SK-N-SH (cell line): ENCODE results near the gene NME5. TPM values are rescaled to one million over a fixed set of nuclear protein-coding genes. Genes with fewer than 3 reads are reported as not detected.

ENCODE experiments used
- CTCF ChIA-PET: fragments of 300-600, 350-600 bp; formaldehyde crosslinking; extraction: SDS; loops from one replicate; lab custom pipeline; 2021; lab: Yijun Ruan, JAX
- POLR2A ChIA-PET: fragments of 350-600 bp; sonication (Branson Sonifier 250); formaldehyde crosslinking; extraction: SDS; loops from one replicate; lab custom pipeline; 2020; ENCODE audit warnings: antibody characterized with exemption, inconsistent platforms; lab: Yijun Ruan, JAX
- DNase-seq: peaks from one replicate; pipeline ENCODE4 v3.0.0; 2012
- H2AFZ ChIP-seq: fragments of 200-600 bp; sonication (generic); 2 replicates; pipeline ENCODE4 v1.8.1; 2016; ENCODE audit warnings: antibody characterized with exemption, mild to moderate bottlenecking, low read depth
- H3F3A ChIP-seq: fragments of 200-600 bp; sonication (generic); replicated peaks from 2 replicates; pipeline ENCODE3; 2016; ENCODE audit warnings: antibody characterized with exemption, mild to moderate bottlenecking; ENCODE audit not compliant: insufficient read depth
- H3K27ac ChIP-seq, 2 experiments: fragments of 200-500 bp in 1 of 2; fragments of 200-600 bp in 1 of 2; sonication (Bioruptor generic) in 1 of 2; sonication (generic), shearing (Covaris generic) in 1 of 2; 2 replicates each; pipeline versions ENCODE4 v1.5.1 to v1.6.1; 2014 to 2016; ENCODE audit warnings: low read depth in 2 of 2, inconsistent platforms in 1 of 2, low read length in 1 of 2, mild to moderate bottlenecking in 1 of 2, mixed read lengths in 1 of 2
- H3K27me3 ChIP-seq: fragments of 200-600 bp; sonication (generic), shearing (Covaris generic); 2 replicates; pipeline ENCODE4 v1.6.1; 2016; ENCODE audit warnings: mixed run types; ENCODE audit not compliant: insufficient read depth
- H3K36me3 ChIP-seq, 2 experiments: fragments of 200-500 bp in 1 of 2; fragments of 200-600 bp in 1 of 2; sonication (Bioruptor generic) in 1 of 2; sonication (generic) in 1 of 2; replicated peaks in 1 of 2; 2 replicates each; pipeline versions ENCODE3 to v1.5.1; 2014 to 2016; ENCODE audit warnings: low read length in 1 of 2, mild to moderate bottlenecking in 1 of 2; ENCODE audit not compliant: insufficient read depth in 2 of 2, control insufficient read depth in 1 of 2
- H3K4me1 ChIP-seq, 2 experiments: fragments of 200-500 bp in 1 of 2; fragments of 200-600 bp in 1 of 2; sonication (Bioruptor generic) in 1 of 2; sonication (generic), shearing (Covaris generic) in 1 of 2; 2 replicates each; pipeline versions ENCODE4 v1.5.1 to v1.6.1; 2014 to 2016; ENCODE audit warnings: low read depth in 1 of 2, low read length in 1 of 2, mixed run types in 1 of 2; ENCODE audit not compliant: insufficient read depth in 2 of 2, control insufficient read depth in 1 of 2
- H3K4me2 ChIP-seq: fragments of 200-600 bp; sonication (generic), shearing (Covaris generic); 2 replicates; pipeline ENCODE4 v1.6.1; 2017; ENCODE audit warnings: mixed run types
- H3K4me3 ChIP-seq, 2 experiments: fragments of 200-500 bp in 1 of 2; fragments of 200-600 bp in 1 of 2; sonication (Bioruptor generic) in 1 of 2; sonication (generic), shearing (Covaris generic) in 1 of 2; 2 replicates each; pipeline versions ENCODE4 v1.5.1 to v1.8.1; 2014 to 2016; ENCODE audit warnings: low read depth in 2 of 2, inconsistent platforms in 1 of 2, low read length in 1 of 2, mild to moderate bottlenecking in 1 of 2, mixed read lengths in 1 of 2, moderate library complexity in 1 of 2
- H3K79me2 ChIP-seq: fragments of 200-600 bp; sonication (generic); 2 replicates; pipeline ENCODE4 v1.8.1; 2017; ENCODE audit warnings: mild to moderate bottlenecking; ENCODE audit not compliant: insufficient read depth
- H3K9ac ChIP-seq: fragments of 200-600 bp; sonication (generic); 2 replicates; pipeline ENCODE4 v1.6.1; 2017; ENCODE audit warnings: mixed run types
- H3K9me2 ChIP-seq: fragments of 200-600 bp; sonication (generic); 2 replicates; pipeline ENCODE4 v1.6.1; 2017; ENCODE audit warnings: mixed run types
- H3K9me3 ChIP-seq: fragments of 200-600 bp; sonication (generic); 2 replicates; pipeline ENCODE4 v1.6.1; 2017; ENCODE audit warnings: mixed run types, mild to moderate bottlenecking, moderate library complexity
- H4K20me1 ChIP-seq: fragments of 200-600 bp; sonication (generic); 2 replicates; pipeline ENCODE4 v1.6.1; 2017; ENCODE audit warnings: mild to moderate bottlenecking, mixed run types; ENCODE audit not compliant: insufficient read depth
- FOXJ3 ChIP-seq: sonication (generic); formaldehyde crosslinking; IDR thresholded peaks from 2 replicates; pipeline ENCODE4 v1.5.1; 2020; ENCODE audit warnings: mild to moderate bottlenecking, missing genetic modification reagents
- GATA2 ChIP-seq: sonication (generic); formaldehyde crosslinking; IDR thresholded peaks from 2 replicates; pipeline ENCODE4 v1.5.0; 2020; ENCODE audit warnings: mild to moderate bottlenecking, missing genetic modification reagents
- IRF3 ChIP-seq: fragments of 150-350 bp; IDR thresholded peaks from 2 replicates; pipeline ENCODE4 v1.6.1; 2016; ENCODE audit warnings: mild to moderate bottlenecking, low read depth, low read length
- MXI1 ChIP-seq: IDR thresholded peaks from 2 replicates; pipeline ENCODE4 v1.6.1; 2012; ENCODE audit warnings: mild to moderate bottlenecking, low read depth, low read length, improper control_type of control experiment
- NFIC ChIP-seq: IDR thresholded peaks from 2 replicates; pipeline ENCODE4 v1.4.0; 2012; ENCODE audit warnings: borderline replicate concordance
- NRF1 ChIP-seq: IDR thresholded peaks from 2 replicates; pipeline ENCODE4 v1.6.1; 2012; ENCODE audit warnings: low read depth, mild to moderate bottlenecking, low read length
- PBX3 ChIP-seq: IDR thresholded peaks from 2 replicates; pipeline ENCODE4; 2012
- REST ChIP-seq: IDR thresholded peaks from 2 replicates; pipeline ENCODE4 v1.6.1; 2012; ENCODE audit warnings: mild to moderate bottlenecking, low read depth, low read length, moderate library complexity
- RXRA ChIP-seq: IDR thresholded peaks from 2 replicates; pipeline ENCODE4 v1.4.0; 2012; ENCODE audit warnings: low read depth, mild to moderate bottlenecking, borderline replicate concordance
- SIN3A ChIP-seq: IDR thresholded peaks from 2 replicates; pipeline ENCODE4 v1.6.1; 2012; ENCODE audit warnings: low read depth, mild to moderate bottlenecking, low read length, moderate library complexity, borderline replicate concordance
- TAF1 ChIP-seq: IDR thresholded peaks from 2 replicates; pipeline ENCODE4 v1.6.1; 2012; ENCODE audit warnings: low read depth, mild to moderate bottlenecking, low read length, moderate library complexity, borderline replicate concordance
- USF2 ChIP-seq: fragments of 150-350 bp; IDR thresholded peaks from 2 replicates; pipeline ENCODE4 v1.6.1; 2017; ENCODE audit warnings: antibody characterized with exemption, low read length, low read depth, borderline replicate concordance
- YY1 ChIP-seq: IDR thresholded peaks from 2 replicates; pipeline ENCODE4 v1.4.0; 2012; ENCODE audit warnings: low read depth, mild to moderate bottlenecking
- WGBS: methylation state at CpG from one replicate; pipeline ENCODE4 v1.1.6; 2017; ENCODE audit warnings: low lambda C conversion rate; 5-methylcytosine and 5-hydroxymethylcytosine counted together
- polyA plus RNA-seq, 3 experiments: library from polyadenylated mRNA; depleted of rRNA; stranded (reverse); fragments of >200 nt; gene quantifications; 2 replicates each; pipeline ENCODE4 v1.2.3, GENCODE V29; 2012

NME5 gene
- polyA plus RNA-seq, 1 of the 3 experiments (the other 2 are of a cell fraction): 3.7 TPM

- 82% methylated on average over 5 of the region's 5 CpGs for WGBS
- H3K4me1 ChIP-seq: peaks cover 0 to 13% of the 10 kb centered on the region in 2 experiments; a peak in 2 of 4 replicates
- peaks cover 9% of the 10 kb centered on the region for H3F3A ChIP-seq
- no peak for TF ChIP-seq PBX3
- no peak for TF ChIP-seq REST
- TF ChIP-seq TAF1: no peak
- no peak for TF ChIP-seq NFIC
- TF ChIP-seq NRF1: no peak
- TF ChIP-seq RXRA: no peak
- TF ChIP-seq SIN3A: no peak
- TF ChIP-seq YY1: no peak
- TF ChIP-seq FOXJ3 (CRISPR knock-in tag): no peak
- TF ChIP-seq IRF3: no peak
- no peak for TF ChIP-seq GATA2 (CRISPR knock-in tag)
- TF ChIP-seq MXI1: no peak
- no peak for TF ChIP-seq USF2
- H3K36me3 ChIP-seq: peaks cover 30 to 46% of the 10 kb centered on the region in 2 experiments
- DNase-seq: no peak
- ChIA-PET CTCF (interaction anchor here (0.6 to 2.6 kb wide), 16 partner anchors 9 to 261 kb away, joined by 3 to 13 read pairs (median 4); partner anchors contain the start of genes KDM3B and REEP2), POLR2A (interaction anchor here (1.2 kb wide), 1 partner anchor 95 kb away, joined by 3 read pairs; no protein-coding TSS in a partner anchor)
- H4K20me1 ChIP-seq: peaks cover 6% of the 10 kb centered on the region; the same call in 1 of the 2 replicates
- peak overlapping the region; percentile 95; the same call in 1 of the 2 replicates for H3K4me2 ChIP-seq
- H2AFZ ChIP-seq: no peak overlapping the region
- no peaks in the 10 kb centered on the region for H3K9me2 ChIP-seq
- no peak overlapping the region for H3K9ac ChIP-seq
- no peaks in the 10 kb centered on the region for H3K27me3 ChIP-seq
- peaks cover 55% of the 10 kb centered on the region for H3K79me2 ChIP-seq
- H3K27ac ChIP-seq: no peak overlapping the region
- H3K9me3 ChIP-seq: no peaks in the 10 kb centered on the region
- H3K4me3 ChIP-seq: no peak overlapping the region
Observed at GRCh38 chr5:138180841-138181240, 41.6 kb upstream of the NME5 start.
